HepG2 (cell line): ENCODE measurements around the gene ATP6V0D1. TPM values are rescaled to one million over a fixed set of nuclear protein-coding genes. Genes with fewer than 3 reads are reported as not detected.
A peak's percentile ranks its signal among the peaks of the same experiment; 100 is the strongest.

ENCODE experiments used
- ARID4A ChIP-seq: sonication (generic); formaldehyde crosslinking; IDR thresholded peaks from 2 replicates; pipeline ENCODE4 v1.5.0; 2020; ENCODE audit warnings: mild to moderate bottlenecking, missing genetic modification reagents, borderline replicate concordance
- ATF2 ChIP-seq: sonication (generic); formaldehyde crosslinking; IDR thresholded peaks from 2 replicates; pipeline ENCODE4 v1.4.0; 2020; ENCODE audit warnings: missing genetic modification reagents
- HNRNPL ChIP-seq: fragments of 200-400 bp; formaldehyde crosslinking; IDR thresholded peaks from 2 replicates; pipeline ENCODE4 v1.6.1; 2017; ENCODE audit warnings: mild to moderate bottlenecking, low read depth, low read length
- KDM2A ChIP-seq: sonication (generic); formaldehyde crosslinking; IDR thresholded peaks from 2 replicates; pipeline ENCODE4 v1.4.0; 2020; ENCODE audit warnings: low read depth, missing genetic modification reagents, borderline replicate concordance
- KLF16 ChIP-seq, 2 experiments: sonication (generic) in 1 of 2; formaldehyde crosslinking in 1 of 2; IDR thresholded peaks; 2 replicates each; pipeline versions ENCODE4 v1.6.1 to v1.8.0; 2016 to 2023; ENCODE audit warnings: missing genetic modification reagents in 2 of 2, missing compliant biosample characterization in 1 of 2
- KLF6 ChIP-seq: IDR thresholded peaks from 2 replicates; pipeline ENCODE4 v1.8.0; 2016; ENCODE audit warnings: missing biosample characterization, missing genetic modification reagents
- MAX ChIP-seq: IDR thresholded peaks from 2 replicates; pipeline ENCODE4 v1.6.1; 2012; ENCODE audit warnings: inconsistent platforms
- ZFP62 ChIP-seq: sonication (generic); formaldehyde crosslinking; IDR thresholded peaks from 2 replicates; pipeline ENCODE4 v1.4.0; 2020; ENCODE audit warnings: missing genetic modification reagents
- ZNF343 ChIP-seq: sonication (generic); formaldehyde crosslinking; IDR thresholded peaks from 2 replicates; pipeline ENCODE4 v1.4.0; 2020; ENCODE audit warnings: mild to moderate bottlenecking, missing genetic modification reagents
- ZNF672 ChIP-seq: sonication (generic); formaldehyde crosslinking; IDR thresholded peaks from 2 replicates; pipeline ENCODE4 v1.8.1; 2022; ENCODE audit warnings: missing genetic modification reagents
- polyA plus RNA-seq, 8 experiments: library from polyadenylated mRNA; depleted of rRNA in 3 of 8; stranded (reverse) in 7 of 8; unstranded in 1 of 8; fragments of >200 nt; fragmentation: Illumina TruSeq in 4 of 8; extraction: Trizol in 4 of 8; gene quantifications; 2 replicates each; pipeline versions ENCODE4 v1.2.1 to v1.2.3, GENCODE V29; 2011 to 2016; ENCODE audit warnings: low read depth in 4 of 8, missing spikeins in 1 of 8, mixed read lengths in 1 of 8; ENCODE audit not compliant: insufficient read depth in 1 of 8
- total RNA-seq, 5 experiments: library from RNA; depleted of rRNA; stranded (reverse); fragments of >200 nt; fragmentation: Illumina TruSeq; extraction: Trizol; gene quantifications; 2 replicates each; pipeline ENCODE4 v1.2.3, GENCODE V29; 2016; ENCODE audit warnings: low read depth in 1 of 5
- TF ChIP-seq, protein P1 (sequence below): sonication (generic); formaldehyde crosslinking; IDR thresholded peaks from 2 replicates; pipeline ENCODE4 v1.5.1; 2020; ENCODE audit warnings: missing genetic modification reagents, mild to moderate bottlenecking, borderline replicate concordance
- TF ChIP-seq, protein P2 (sequence below): sonication (generic); formaldehyde crosslinking; IDR thresholded peaks from 2 replicates; pipeline ENCODE4 v1.4.0; 2020; ENCODE audit warnings: missing genetic modification reagents, borderline replicate concordance
- TF ChIP-seq, protein P3 (sequence below): sonication (generic); formaldehyde crosslinking; IDR thresholded peaks from 2 replicates; pipeline ENCODE4 v1.5.1; 2020; ENCODE audit warnings: mild to moderate bottlenecking, moderate library complexity, missing genetic modification reagents

ATP6V0D1 gene
- total and polyA plus RNA-seq, 2 of the 13 experiments (the other 11 are each of a cell fraction or from before 2014, with no cell fraction given) = 51.1 to 61.3 TPM

DNA sequence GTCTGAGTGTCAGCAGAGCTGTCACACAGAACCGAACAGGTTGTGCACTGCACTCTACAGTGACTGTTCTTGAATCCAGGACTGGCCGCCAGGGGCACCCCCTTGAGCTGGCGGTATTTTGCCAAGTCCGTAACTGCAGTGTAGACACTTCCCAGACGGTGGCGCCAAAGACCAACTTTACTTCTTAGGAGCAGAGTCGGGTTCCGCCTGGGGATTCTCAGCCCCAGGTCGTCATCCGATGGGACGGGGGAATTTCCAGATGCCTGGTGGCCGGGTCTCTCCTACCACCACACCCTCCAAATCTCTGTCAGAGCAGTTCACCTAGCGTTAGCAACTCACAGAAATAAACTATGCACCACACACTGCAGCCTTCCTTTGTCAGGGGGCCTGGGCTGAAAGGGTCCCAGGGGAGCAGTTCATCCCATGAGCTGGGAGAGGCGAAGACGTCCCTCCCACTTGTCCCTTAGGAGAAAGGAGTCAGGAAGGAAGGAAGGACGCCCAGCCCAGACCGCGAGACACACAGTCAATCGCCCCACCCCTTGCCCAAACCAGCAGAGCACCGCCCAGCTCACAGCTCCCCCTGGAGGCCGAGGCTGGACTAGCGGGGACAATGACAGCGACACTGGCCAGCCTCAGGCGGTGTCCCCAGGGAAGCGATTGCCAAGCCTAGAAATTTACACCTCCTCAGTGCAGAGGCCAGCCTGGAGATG is 40.3 kb upstream of the ATP6V0D1 start (continued):
- TF ChIP-seq KLF16 (CRISPR knock-in tag; IDR thresholded peaks at IDR 0.05) (peak in 1 of 2 experiments; percentile 58; a peak in 1 of 4 replicates), KLF6 (CRISPR knock-in tag) (0 out of 2 replicates have a peak, but pooled peaks have one; percentile 73), KDM2A (CRISPR knock-in tag) (peak; percentile 90), ZNF343 (CRISPR knock-in tag) (no peak), ATF2 (peak; percentile 42; the same call in 1 of the 2 replicates), HNRNPL (0 out of 2 replicates have a peak, but pooled peaks have one; percentile 67), ZFP62 (CRISPR knock-in tag) (no peak), ZNF672 (CRISPR knock-in tag) (no peak), ARID4A (CRISPR knock-in tag) (peak; percentile 72), MAX (0 out of 2 replicates have a peak, but pooled peaks have one; percentile 50)
- TF ChIP-seq, protein P1, sequence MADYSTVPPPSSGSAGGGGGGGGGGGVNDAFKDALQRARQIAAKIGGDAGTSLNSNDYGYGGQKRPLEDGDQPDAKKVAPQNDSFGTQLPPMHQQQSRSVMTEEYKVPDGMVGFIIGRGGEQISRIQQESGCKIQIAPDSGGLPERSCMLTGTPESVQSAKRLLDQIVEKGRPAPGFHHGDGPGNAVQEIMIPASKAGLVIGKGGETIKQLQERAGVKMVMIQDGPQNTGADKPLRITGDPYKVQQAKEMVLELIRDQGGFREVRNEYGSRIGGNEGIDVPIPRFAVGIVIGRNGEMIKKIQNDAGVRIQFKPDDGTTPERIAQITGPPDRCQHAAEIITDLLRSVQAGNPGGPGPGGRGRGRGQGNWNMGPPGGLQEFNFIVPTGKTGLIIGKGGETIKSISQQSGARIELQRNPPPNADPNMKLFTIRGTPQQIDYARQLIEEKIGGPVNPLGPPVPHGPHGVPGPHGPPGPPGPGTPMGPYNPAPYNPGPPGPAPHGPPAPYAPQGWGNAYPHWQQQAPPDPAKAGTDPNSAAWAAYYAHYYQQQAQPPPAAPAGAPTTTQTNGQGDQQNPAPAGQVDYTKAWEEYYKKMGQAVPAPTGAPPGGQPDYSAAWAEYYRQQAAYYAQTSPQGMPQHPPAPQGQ = no peak
- TF ChIP-seq, protein P2, sequence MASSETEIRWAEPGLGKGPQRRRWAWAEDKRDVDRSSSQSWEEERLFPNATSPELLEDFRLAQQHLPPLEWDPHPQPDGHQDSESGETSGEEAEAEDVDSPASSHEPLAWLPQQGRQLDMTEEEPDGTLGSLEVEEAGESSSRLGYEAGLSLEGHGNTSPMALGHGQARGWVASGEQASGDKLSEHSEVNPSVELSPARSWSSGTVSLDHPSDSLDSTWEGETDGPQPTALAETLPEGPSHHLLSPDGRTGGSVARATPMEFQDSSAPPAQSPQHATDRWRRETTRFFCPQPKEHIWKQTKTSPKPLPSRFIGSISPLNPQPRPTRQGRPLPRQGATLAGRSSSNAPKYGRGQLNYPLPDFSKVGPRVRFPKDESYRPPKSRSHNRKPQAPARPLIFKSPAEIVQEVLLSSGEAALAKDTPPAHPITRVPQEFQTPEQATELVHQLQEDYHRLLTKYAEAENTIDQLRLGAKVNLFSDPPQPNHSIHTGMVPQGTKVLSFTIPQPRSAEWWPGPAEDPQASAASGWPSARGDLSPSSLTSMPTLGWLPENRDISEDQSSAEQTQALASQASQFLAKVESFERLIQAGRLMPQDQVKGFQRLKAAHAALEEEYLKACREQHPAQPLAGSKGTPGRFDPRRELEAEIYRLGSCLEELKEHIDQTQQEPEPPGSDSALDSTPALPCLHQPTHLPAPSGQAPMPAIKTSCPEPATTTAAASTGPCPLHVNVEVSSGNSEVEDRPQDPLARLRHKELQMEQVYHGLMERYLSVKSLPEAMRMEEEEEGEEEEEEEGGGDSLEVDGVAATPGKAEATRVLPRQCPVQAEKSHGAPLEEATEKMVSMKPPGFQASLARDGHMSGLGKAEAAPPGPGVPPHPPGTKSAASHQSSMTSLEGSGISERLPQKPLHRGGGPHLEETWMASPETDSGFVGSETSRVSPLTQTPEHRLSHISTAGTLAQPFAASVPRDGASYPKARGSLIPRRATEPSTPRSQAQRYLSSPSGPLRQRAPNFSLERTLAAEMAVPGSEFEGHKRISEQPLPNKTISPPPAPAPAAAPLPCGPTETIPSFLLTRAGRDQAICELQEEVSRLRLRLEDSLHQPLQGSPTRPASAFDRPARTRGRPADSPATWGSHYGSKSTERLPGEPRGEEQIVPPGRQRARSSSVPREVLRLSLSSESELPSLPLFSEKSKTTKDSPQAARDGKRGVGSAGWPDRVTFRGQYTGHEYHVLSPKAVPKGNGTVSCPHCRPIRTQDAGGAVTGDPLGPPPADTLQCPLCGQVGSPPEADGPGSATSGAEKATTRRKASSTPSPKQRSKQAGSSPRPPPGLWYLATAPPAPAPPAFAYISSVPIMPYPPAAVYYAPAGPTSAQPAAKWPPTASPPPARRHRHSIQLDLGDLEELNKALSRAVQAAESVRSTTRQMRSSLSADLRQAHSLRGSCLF (CRISPR knock-in tag) = no peak
- TF ChIP-seq, protein P3, sequence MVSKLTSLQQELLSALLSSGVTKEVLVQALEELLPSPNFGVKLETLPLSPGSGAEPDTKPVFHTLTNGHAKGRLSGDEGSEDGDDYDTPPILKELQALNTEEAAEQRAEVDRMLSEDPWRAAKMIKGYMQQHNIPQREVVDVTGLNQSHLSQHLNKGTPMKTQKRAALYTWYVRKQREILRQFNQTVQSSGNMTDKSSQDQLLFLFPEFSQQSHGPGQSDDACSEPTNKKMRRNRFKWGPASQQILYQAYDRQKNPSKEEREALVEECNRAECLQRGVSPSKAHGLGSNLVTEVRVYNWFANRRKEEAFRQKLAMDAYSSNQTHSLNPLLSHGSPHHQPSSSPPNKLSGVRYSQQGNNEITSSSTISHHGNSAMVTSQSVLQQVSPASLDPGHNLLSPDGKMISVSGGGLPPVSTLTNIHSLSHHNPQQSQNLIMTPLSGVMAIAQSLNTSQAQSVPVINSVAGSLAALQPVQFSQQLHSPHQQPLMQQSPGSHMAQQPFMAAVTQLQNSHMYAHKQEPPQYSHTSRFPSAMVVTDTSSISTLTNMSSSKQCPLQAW = peak; percentile 80; the same call in 1 of the 2 replicates
